PC-3 (cell line): Measurements from ENCODE around the gene WDR6. TPM values are rescaled to one million over a fixed set of nuclear protein-coding genes. Genes with fewer than 3 reads are reported as not detected.
A peak's percentile ranks its signal among the peaks of the same experiment; 100 is the strongest.

Source experiments
- ATAC-seq: fragments of 200-7000 bp; cut with Tn5 transposase; 2 replicates; pipeline ENCODE4 v1.9.1; 2020; ENCODE audit warnings: mild to moderate bottlenecking, moderate library complexity
- BruUV-seq: library from RNA; stranded (reverse); fragments of 400-500 nt; replicated peaks from 2 replicates; lab custom pipeline; 2021; lab: Mats Ljungman, UMichigan
- CTCF ChIA-PET: fragments of 300-600 bp; sonication (Branson Sonifier 250); formaldehyde crosslinking; loops from one replicate; lab custom pipeline; 2022; ENCODE audit warnings: antibody characterized with exemption; lab: Charles Lee
- POLR2A ChIA-PET: fragments of 300-600 bp; sonication (Branson Sonifier 250); formaldehyde crosslinking; loops from one replicate; lab custom pipeline; 2022; ENCODE audit warnings: antibody characterized with exemption; ENCODE audit not compliant: unreplicated experiment; lab: Charles Lee
- DNase-seq: peaks from one replicate; pipeline ENCODE4 v3.0.0-alpha.2; 2015
- H2AFZ ChIP-seq: fragments of 300-600 bp; sonication (generic); 2 replicates; pipeline ENCODE4 v1.6.0; 2016; ENCODE audit warnings: antibody characterized with exemption, low read length
- H3F3A ChIP-seq: fragments of 300-600 bp; sonication (generic); one replicate; pipeline ENCODE4 v1.6.0; 2017; ENCODE audit warnings: antibody characterized with exemption, low read length, control low read depth, mild to moderate bottlenecking; ENCODE audit not compliant: unreplicated experiment
- H3K27ac ChIP-seq: fragments of 300-600 bp; sonication (generic); 2 replicates; pipeline ENCODE4 v1.5.1; 2016; ENCODE audit warnings: mild to moderate bottlenecking, low read length
- H3K27me3 ChIP-seq: fragments of 300-600 bp; sonication (generic); 2 replicates; pipeline ENCODE4 v1.6.1; 2016; ENCODE audit warnings: low read length, mixed read lengths
- H3K36me3 ChIP-seq: fragments of 300-600 bp; sonication (generic); 2 replicates; pipeline ENCODE4 v1.6.1; 2016; ENCODE audit warnings: low read depth, mixed run types, low read length, mixed read lengths
- H3K4me1 ChIP-seq: fragments of 300-600 bp; sonication (generic); 2 replicates; pipeline ENCODE4 v1.5.1; 2016; ENCODE audit warnings: low read length; ENCODE audit not compliant: insufficient read depth
- H3K4me2 ChIP-seq: fragments of 300-600 bp; sonication (generic); 2 replicates; pipeline ENCODE4 v1.6.0; 2016; ENCODE audit warnings: low read length
- H3K4me3 ChIP-seq: fragments of 300-600 bp; sonication (generic); 2 replicates; pipeline ENCODE4 v1.5.1; 2016; ENCODE audit warnings: mild to moderate bottlenecking, low read length, mixed read lengths
- H3K79me2 ChIP-seq: fragments of 300-600 bp; sonication (generic); 2 replicates; pipeline ENCODE4 v1.6.1; 2017; ENCODE audit warnings: low read length, mixed read lengths
- H3K9ac ChIP-seq: fragments of 300-600 bp; sonication (generic); 2 replicates; pipeline ENCODE4 v1.6.0; 2016; ENCODE audit warnings: mild to moderate bottlenecking, low read length
- H3K9me2 ChIP-seq: fragments of 300-600 bp; sonication (generic); replicated peaks from 2 replicates; pipeline ENCODE4 v1.6.1; 2016; ENCODE audit warnings: mixed run types, low read length, mixed read lengths
- H3K9me3 ChIP-seq: fragments of 300-600 bp; sonication (generic); 2 replicates; pipeline ENCODE4 v1.6.1; 2016; ENCODE audit warnings: low read length, mixed read lengths
- H4K20me1 ChIP-seq: fragments of 300-600 bp; sonication (generic); 2 replicates; pipeline ENCODE4 v1.6.1; 2016; ENCODE audit warnings: low read length, mixed read lengths
- EZH2 ChIP-seq: fragments of 300-600 bp; sonication (generic); IDR thresholded peaks from one replicate; pipeline ENCODE4 v1.6.1; 2017; ENCODE audit warnings: antibody characterized with exemption, mild to moderate bottlenecking, low read length; ENCODE audit not compliant: unreplicated experiment
- EZH2phosphoT487 ChIP-seq: fragments of 300-600 bp; sonication (generic); IDR thresholded peaks from 2 replicates; pipeline ENCODE4 v1.6.1; 2018; ENCODE audit warnings: mild to moderate bottlenecking, antibody characterized with exemption, low read length, borderline replicate concordance
- intact Hi-C: fragments of 100-400 bp; cut with micrococcal nuclease; formaldehyde crosslinking; loops from 2 replicates; pipeline ENCODE4 v1.9.0; 2023
- total RNA-seq: library from RNA; depleted of rRNA; stranded (reverse); fragments of >200 nt; gene quantifications from 2 replicates; pipeline ENCODE4 v1.2.3, GENCODE V29; 2014
- TF ChIP-seq, protein P1 (sequence below): fragments of 300-600 bp; sonication (generic); conservative IDR thresholded peaks from 2 replicates; pipeline ENCODE4 v1.5.1; 2017; ENCODE audit warnings: antibody characterized with exemption, low read depth, mild to moderate bottlenecking, low read length

WDR6 gene
- total RNA-seq, 1 experiment from 2014 or later: 92.7 TPM

DNA sequence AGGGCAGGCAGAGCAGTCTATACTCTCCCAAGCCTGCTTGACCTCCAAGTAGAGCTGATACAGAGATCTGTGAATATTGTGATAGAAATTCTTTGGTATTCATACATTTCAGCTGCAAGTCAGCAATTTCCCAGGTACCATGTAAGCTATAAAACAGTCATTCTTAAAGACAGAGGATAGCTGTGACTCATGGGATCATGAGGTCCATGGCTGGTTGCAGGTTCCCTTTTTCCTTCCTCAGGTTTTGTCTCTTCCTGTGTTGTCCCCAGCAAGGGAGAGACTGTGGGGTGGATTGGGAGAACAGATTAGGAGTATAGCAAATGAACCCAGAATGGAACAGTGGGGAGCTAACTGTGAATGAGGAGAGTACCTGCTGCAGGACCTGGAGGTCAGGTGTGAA lies 22.5 kb upstream of the WDR6 start:
- Histone ChIP-seq H3K9me3 (no peaks in the 10 kb centered on the region), H3K4me2 (no peak overlapping the region), H3K9ac (no peak overlapping the region), H3K9me2 (no peaks in the 10 kb centered on the region), H3F3A (no peaks in the 10 kb centered on the region), H3K4me3 (no peak overlapping the region), H3K4me1 (peaks cover 8% of the 10 kb centered on the region), H3K79me2 (peaks cover 8% of the 10 kb centered on the region), H3K27ac (no peak overlapping the region), H3K27me3 (no peaks in the 10 kb centered on the region), H3K36me3 (peaks cover 31% of the 10 kb centered on the region), H4K20me1 (no peaks in the 10 kb centered on the region), H2AFZ (no peak overlapping the region)
- POLR2A ChIA-PET: interaction anchor here (0.6 kb wide), 1 partner anchor 267 kb away, joined by 3 read pairs; the partner anchor contains the start of gene IP6K2
- ATAC-seq: peak; percentile 7; the same call in 1 of the 2 replicates
- CTCF ChIA-PET: no interaction called here
- intact Hi-C loops: no loop called here
- TF ChIP-seq EZH2: no peak
- TF ChIP-seq, protein P1, sequence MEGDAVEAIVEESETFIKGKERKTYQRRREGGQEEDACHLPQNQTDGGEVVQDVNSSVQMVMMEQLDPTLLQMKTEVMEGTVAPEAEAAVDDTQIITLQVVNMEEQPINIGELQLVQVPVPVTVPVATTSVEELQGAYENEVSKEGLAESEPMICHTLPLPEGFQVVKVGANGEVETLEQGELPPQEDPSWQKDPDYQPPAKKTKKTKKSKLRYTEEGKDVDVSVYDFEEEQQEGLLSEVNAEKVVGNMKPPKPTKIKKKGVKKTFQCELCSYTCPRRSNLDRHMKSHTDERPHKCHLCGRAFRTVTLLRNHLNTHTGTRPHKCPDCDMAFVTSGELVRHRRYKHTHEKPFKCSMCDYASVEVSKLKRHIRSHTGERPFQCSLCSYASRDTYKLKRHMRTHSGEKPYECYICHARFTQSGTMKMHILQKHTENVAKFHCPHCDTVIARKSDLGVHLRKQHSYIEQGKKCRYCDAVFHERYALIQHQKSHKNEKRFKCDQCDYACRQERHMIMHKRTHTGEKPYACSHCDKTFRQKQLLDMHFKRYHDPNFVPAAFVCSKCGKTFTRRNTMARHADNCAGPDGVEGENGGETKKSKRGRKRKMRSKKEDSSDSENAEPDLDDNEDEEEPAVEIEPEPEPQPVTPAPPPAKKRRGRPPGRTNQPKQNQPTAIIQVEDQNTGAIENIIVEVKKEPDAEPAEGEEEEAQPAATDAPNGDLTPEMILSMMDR: no peak
- TF ChIP-seq EZH2phosphoT487: no peak
- no TSS peak for BruUV-seq
- DNase-seq: no peak

DNA sequence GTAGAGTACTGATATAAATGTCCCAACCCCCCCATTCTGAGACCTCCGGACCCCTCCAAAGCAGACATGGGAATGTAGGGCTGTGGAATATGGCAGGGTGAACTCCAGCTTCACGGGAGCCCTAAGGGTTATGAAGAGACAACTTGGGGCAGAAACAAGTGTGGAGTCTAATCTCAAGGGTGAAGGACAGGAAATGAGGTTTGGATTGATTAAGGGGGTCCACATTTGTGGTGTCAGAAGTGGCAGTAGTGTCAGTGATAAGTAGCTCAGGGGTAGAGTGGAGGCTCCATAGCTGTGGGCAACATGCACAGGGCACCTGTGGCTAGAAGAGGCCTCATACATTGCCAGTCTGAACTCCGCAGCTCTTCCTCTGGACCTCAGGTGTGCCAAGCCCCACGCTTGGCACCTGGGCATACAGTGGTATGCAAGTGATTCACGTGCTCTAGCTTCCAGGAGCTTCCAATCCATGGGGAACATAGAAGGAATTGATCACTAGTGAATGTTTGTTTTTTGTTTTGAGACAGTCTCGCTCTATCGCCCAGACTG lies 21.3 kb upstream of the WDR6 start:
- CTCF ChIA-PET: no interaction called here
- intact Hi-C loops: no loop called here
- H3K36me3 ChIP-seq: peaks cover 22% of the 10 kb centered on the region
- H3F3A ChIP-seq: no peaks in the 10 kb centered on the region
- peaks cover 8% of the 10 kb centered on the region for H3K4me1 ChIP-seq
- POLR2A ChIA-PET: no interaction called here
- H3K9ac ChIP-seq: no peak overlapping the region
- peaks cover 15% of the 10 kb centered on the region for H3K79me2 ChIP-seq
- H3K9me3 ChIP-seq: no peaks in the 10 kb centered on the region
- DNase-seq (no peak), ATAC-seq (no peak)
- no peak overlapping the region for H2AFZ ChIP-seq
- no peaks in the 10 kb centered on the region for H3K9me2 ChIP-seq
- no peak overlapping the region for H3K4me3 ChIP-seq
- H3K27me3 ChIP-seq: no peaks in the 10 kb centered on the region
- H3K4me2 ChIP-seq: no peak overlapping the region
- H3K27ac ChIP-seq: no peak overlapping the region
- no peaks in the 10 kb centered on the region for H4K20me1 ChIP-seq
- TF ChIP-seq EZH2: no peak
- TF ChIP-seq, protein P1: no peak
- TF ChIP-seq EZH2phosphoT487: no peak
- no TSS peak for BruUV-seq

- Histone ChIP-seq H2AFZ (peak overlapping the region; percentile 94), H3K4me3 (peak overlapping the region; percentile 90), H3K9me3 (no peaks in the 10 kb centered on the region), H3K36me3 (peaks cover 8% of the 10 kb centered on the region; the same call in 1 of the 2 replicates), H3K27ac (peak overlapping the region; percentile 49), H3K4me1 (peaks cover 22% of the 10 kb centered on the region), H3F3A (no peaks in the 10 kb centered on the region), H3K9me2 (no peaks in the 10 kb centered on the region), H3K4me2 (peak overlapping the region; percentile 94), H3K27me3 (no peaks in the 10 kb centered on the region), H4K20me1 (no peaks in the 10 kb centered on the region), H3K79me2 (peaks cover 40% of the 10 kb centered on the region), H3K9ac (peak overlapping the region; percentile 78)
- POLR2A ChIA-PET: interaction anchor here (0.6 to 1.4 kb wide), 5 partner anchors 18 to 566 kb away, joined by 3 to 10 read pairs (median 6); partner anchors contain the start of genes NDUFAF3 and WDR6
- TF ChIP-seq, protein P1: no peak
- TF ChIP-seq EZH2: no peak
- TF ChIP-seq EZH2phosphoT487: no peak
- BruUV-seq: TSS peak; percentile 89
- ATAC-seq: no peak
- intact Hi-C loops: loop anchor here (2.0 kb wide), 1 partner anchor 26 kb away; no protein-coding TSS in a partner anchor
- DNase-seq: peak; percentile 22
- CTCF ChIA-PET: interaction anchor here (0.5 to 1.6 kb wide), 8 partner anchors 18 to 795 kb away, joined by 3 to 9 read pairs (median 4); partner anchors contain the start of gene WDR6
Measured at GRCh38 chr3:48989126-48989795, 17.9 kb upstream of the WDR6 start.
